Neural progenitor cell (in vitro differentiated cells): ENCODE results near the gene ZMYND11. TPM values are rescaled to one million over a fixed set of nuclear protein-coding genes. Genes with fewer than 3 reads are reported as not detected.

Source experiments
- DNase-seq: peaks from one replicate; pipeline ENCODE4 v3.0.0-alpha.2; 2016; ENCODE audit warnings: low spot score
- H2AFZ ChIP-seq: fragments of 200-600 bp; sonication (generic); replicated peaks from 2 replicates; pipeline ENCODE4 v1.6.1; 2016; ENCODE audit warnings: antibody characterized with exemption
- H3F3A ChIP-seq: fragments of 200-600 bp; sonication (generic); 2 replicates; pipeline ENCODE4 v1.6.1; 2016; ENCODE audit warnings: antibody characterized with exemption, low read depth
- H3K27ac ChIP-seq: fragments of 200-600 bp; sonication (generic); 2 replicates; pipeline ENCODE4 v1.5.1; 2016; ENCODE audit warnings: mild to moderate bottlenecking
- H3K27me3 ChIP-seq: fragments of 200-600 bp; sonication (generic); 2 replicates; pipeline ENCODE4 v1.6.1; 2016; ENCODE audit warnings: mild to moderate bottlenecking, moderate library complexity
- H3K36me3 ChIP-seq: fragments of 200-600 bp; sonication (generic); 2 replicates; pipeline ENCODE4 v1.5.1; 2016
- H3K4me1 ChIP-seq: fragments of 200-600 bp; sonication (generic); 2 replicates; pipeline ENCODE4 v1.6.1; 2016; ENCODE audit warnings: mixed run types
- H3K4me2 ChIP-seq: fragments of 200-600 bp; sonication (generic); 2 replicates; pipeline ENCODE4 v1.6.1; 2016
- H3K4me3 ChIP-seq: fragments of 200-600 bp; sonication (generic); 2 replicates; pipeline ENCODE4 v1.5.1; 2016
- H3K79me2 ChIP-seq: fragments of 200-600 bp; sonication (generic); 2 replicates; pipeline ENCODE4 v1.6.1; 2016; ENCODE audit warnings: low read depth
- H3K9ac ChIP-seq: fragments of 200-600 bp; sonication (generic); 2 replicates; pipeline ENCODE4 v1.6.1; 2016
- H3K9me3 ChIP-seq: fragments of 200-600 bp; sonication (generic); 2 replicates; pipeline ENCODE4 v1.5.1; 2016; ENCODE audit warnings: low read depth
- H4K20me1 ChIP-seq: fragments of 200-600 bp; sonication (generic); 2 replicates; pipeline ENCODE4 v1.6.1; 2016; ENCODE audit warnings: low read depth
- H3K27ac Mint-ChIP-seq: 3 replicates; pipeline ENCODE4 v1.8.0; 2021; ENCODE audit warnings: mixed read lengths
- H3K27me3 Mint-ChIP-seq: 2 replicates; pipeline ENCODE4 v1.8.0; 2022; ENCODE audit warnings: low read depth, mild to moderate bottlenecking, inconsistent platforms, moderate library complexity, mixed read lengths; ENCODE audit not compliant: insufficient read depth
- H3K36me3 Mint-ChIP-seq: 3 replicates; pipeline ENCODE4 v1.8.0; 2021; ENCODE audit warnings: mixed read lengths
- H3K4me1 Mint-ChIP-seq: 3 replicates; pipeline ENCODE4 v1.8.0; 2021; ENCODE audit warnings: mixed read lengths
- H3K4me3 Mint-ChIP-seq: 3 replicates; pipeline ENCODE4 v1.8.0; 2021; ENCODE audit warnings: mild to moderate bottlenecking, moderate library complexity, mixed read lengths
- H3K9me3 Mint-ChIP-seq: 3 replicates; pipeline ENCODE4 v1.8.0; 2020; ENCODE audit warnings: mixed read lengths
- EZH2 ChIP-seq: fragments of 200-600 bp; sonication (generic); IDR thresholded peaks from 2 replicates; pipeline ENCODE4 v1.6.1; 2017; ENCODE audit warnings: antibody characterized with exemption, mild to moderate bottlenecking, moderate library complexity
- EZH2phosphoT487 ChIP-seq: fragments of 200-600 bp; sonication (generic); IDR thresholded peaks from 2 replicates; pipeline ENCODE4 v1.6.1; 2017; ENCODE audit warnings: antibody characterized with exemption
- total RNA-seq: library from RNA; depleted of rRNA; stranded (reverse); fragments of >200 nt; gene quantifications from 2 replicates; pipeline ENCODE4 v1.2.3, GENCODE V29; 2015; ENCODE audit warnings: low replicate concordance
- TF ChIP-seq, protein P1 (sequence below): fragments of 200-600 bp; sonication (generic); IDR thresholded peaks from 2 replicates; pipeline ENCODE4 v1.5.1; 2017; ENCODE audit warnings: antibody characterized with exemption, mild to moderate bottlenecking

ZMYND11 gene
- total RNA-seq, 1 donor from 2014 or later: 59.5 TPM

GRCh38 chr10:173741-174140, 38.5 kb downstream of the ZMYND11 start:
- Mint-ChIP-seq H3K27ac (no peak overlapping the region), H3K27me3 (no peaks in the 10 kb centered on the region), H3K9me3 (peaks cover 31% of the 10 kb centered on the region), H3K4me1 (no peaks in the 10 kb centered on the region), H3K4me3 (no peak overlapping the region), H3K36me3 (peaks cover 29% of the 10 kb centered on the region)
- TF ChIP-seq EZH2phosphoT487 (no peak), EZH2 (no peak)
- TF ChIP-seq, protein P1, sequence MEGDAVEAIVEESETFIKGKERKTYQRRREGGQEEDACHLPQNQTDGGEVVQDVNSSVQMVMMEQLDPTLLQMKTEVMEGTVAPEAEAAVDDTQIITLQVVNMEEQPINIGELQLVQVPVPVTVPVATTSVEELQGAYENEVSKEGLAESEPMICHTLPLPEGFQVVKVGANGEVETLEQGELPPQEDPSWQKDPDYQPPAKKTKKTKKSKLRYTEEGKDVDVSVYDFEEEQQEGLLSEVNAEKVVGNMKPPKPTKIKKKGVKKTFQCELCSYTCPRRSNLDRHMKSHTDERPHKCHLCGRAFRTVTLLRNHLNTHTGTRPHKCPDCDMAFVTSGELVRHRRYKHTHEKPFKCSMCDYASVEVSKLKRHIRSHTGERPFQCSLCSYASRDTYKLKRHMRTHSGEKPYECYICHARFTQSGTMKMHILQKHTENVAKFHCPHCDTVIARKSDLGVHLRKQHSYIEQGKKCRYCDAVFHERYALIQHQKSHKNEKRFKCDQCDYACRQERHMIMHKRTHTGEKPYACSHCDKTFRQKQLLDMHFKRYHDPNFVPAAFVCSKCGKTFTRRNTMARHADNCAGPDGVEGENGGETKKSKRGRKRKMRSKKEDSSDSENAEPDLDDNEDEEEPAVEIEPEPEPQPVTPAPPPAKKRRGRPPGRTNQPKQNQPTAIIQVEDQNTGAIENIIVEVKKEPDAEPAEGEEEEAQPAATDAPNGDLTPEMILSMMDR: no peak
- Histone ChIP-seq H3K79me2 (peaks cover 53% of the 10 kb centered on the region), H4K20me1 (peaks cover 18% of the 10 kb centered on the region), H3K9ac (no peak overlapping the region), H3K9me3 (no peaks in the 10 kb centered on the region), H3K36me3 (no peaks in the 10 kb centered on the region), H3K4me3 (no peak overlapping the region), H2AFZ (no peak overlapping the region), H3K27me3 (no peaks in the 10 kb centered on the region), H3F3A (no peaks in the 10 kb centered on the region), H3K4me2 (no peak overlapping the region), H3K27ac (no peak overlapping the region), H3K4me1 (no peaks in the 10 kb centered on the region)
- no peak for DNase-seq

GRCh38 chr10:176677-177076, 41.4 kb downstream of the ZMYND11 start:
- Histone ChIP-seq H3K27ac (no peak overlapping the region), H3F3A (no peaks in the 10 kb centered on the region), H3K9me3 (no peaks in the 10 kb centered on the region), H3K27me3 (no peaks in the 10 kb centered on the region), H3K9ac (no peak overlapping the region), H3K4me2 (no peak overlapping the region), H3K4me3 (no peak overlapping the region), H2AFZ (no peak overlapping the region), H3K36me3 (peaks cover 8% of the 10 kb centered on the region), H3K79me2 (peaks cover 43% of the 10 kb centered on the region), H3K4me1 (no peaks in the 10 kb centered on the region), H4K20me1 (peaks cover 23% of the 10 kb centered on the region)
- TF ChIP-seq EZH2 (no peak), EZH2phosphoT487 (no peak)
- TF ChIP-seq, protein P1: no peak
- Mint-ChIP-seq H3K36me3 (peaks cover 23% of the 10 kb centered on the region), H3K4me1 (no peaks in the 10 kb centered on the region), H3K9me3 (peaks cover 12% of the 10 kb centered on the region), H3K27ac (no peak overlapping the region), H3K27me3 (no peaks in the 10 kb centered on the region), H3K4me3 (no peak overlapping the region)
- DNase-seq: no peak

GRCh38 chr10:178208-178607, 43.0 kb downstream of the ZMYND11 start:
- Histone ChIP-seq H3K9ac (no peak overlapping the region), H3K9me3 (no peaks in the 10 kb centered on the region), H3K27me3 (no peaks in the 10 kb centered on the region), H2AFZ (no peak overlapping the region), H3K4me3 (no peak overlapping the region), H3K36me3 (peaks cover 12% of the 10 kb centered on the region), H3K79me2 (peaks cover 43% of the 10 kb centered on the region), H3F3A (no peaks in the 10 kb centered on the region), H3K4me2 (no peak overlapping the region), H3K4me1 (no peaks in the 10 kb centered on the region), H4K20me1 (peaks cover 23% of the 10 kb centered on the region), H3K27ac (no peak overlapping the region)
- H3K4me1 Mint-ChIP-seq: no peaks in the 10 kb centered on the region
- H3K9me3 Mint-ChIP-seq: peaks cover under 1% of the 10 kb centered on the region
- no peak for TF ChIP-seq EZH2
- no peak for TF ChIP-seq EZH2phosphoT487
- TF ChIP-seq, protein P1: peak; percentile 35
- DNase-seq: no peak
- H3K4me3 Mint-ChIP-seq: no peak overlapping the region
- H3K27me3 Mint-ChIP-seq: no peaks in the 10 kb centered on the region
- peaks cover 24% of the 10 kb centered on the region for H3K36me3 Mint-ChIP-seq
- no peak overlapping the region for H3K27ac Mint-ChIP-seq
